HepG2 (cell line): Measurements from ENCODE around the gene CHDH. TPM values are rescaled to one million over a fixed set of nuclear protein-coding genes. Genes with fewer than 3 reads are reported as not detected.

Source experiments
- EEA1 ChIP-seq: sonication (generic); formaldehyde crosslinking; IDR thresholded peaks from 2 replicates; pipeline ENCODE4 v1.5.1; 2020; ENCODE audit warnings: mild to moderate bottlenecking, missing genetic modification reagents, borderline replicate concordance
- FLYWCH1 ChIP-seq: sonication (generic); formaldehyde crosslinking; IDR thresholded peaks from 2 replicates; pipeline ENCODE4 v1.8.1; 2023; ENCODE audit warnings: mild to moderate bottlenecking, missing genetic modification reagents
- POLR2G ChIP-seq: fragments of 200-400 bp; formaldehyde crosslinking; IDR thresholded peaks from 2 replicates; pipeline ENCODE4 v1.6.1; 2018; ENCODE audit warnings: mild to moderate bottlenecking, low read depth, low read length, moderate library complexity
- RBFOX2 ChIP-seq: fragments of 200-400 bp; formaldehyde crosslinking; IDR thresholded peaks from 2 replicates; pipeline ENCODE4 v1.6.1; 2017; ENCODE audit warnings: low read depth, mild to moderate bottlenecking, low read length
- TBX2 ChIP-seq: sonication (generic); formaldehyde crosslinking; IDR thresholded peaks from 2 replicates; pipeline ENCODE4 v1.5.0; 2020; ENCODE audit warnings: missing genetic modification reagents, mild to moderate bottlenecking, borderline replicate concordance
- ZBTB2 ChIP-seq: sonication (generic); formaldehyde crosslinking; IDR thresholded peaks from 2 replicates; pipeline ENCODE4 v1.8.0; 2022; ENCODE audit warnings: low read depth, missing genetic modification reagents
- ZFP91 ChIP-seq: sonication (generic); formaldehyde crosslinking; IDR thresholded peaks from 2 replicates; pipeline ENCODE4 v1.9.0; 2022; ENCODE audit warnings: missing genetic modification reagents, mild to moderate bottlenecking, borderline replicate concordance
- ZNF383 ChIP-seq: sonication (generic); formaldehyde crosslinking; IDR thresholded peaks from 2 replicates; pipeline ENCODE4 v1.4.0; 2020; ENCODE audit warnings: missing genetic modification reagents, mild to moderate bottlenecking, borderline replicate concordance
- ZNF562 ChIP-seq: sonication (generic); formaldehyde crosslinking; IDR thresholded peaks from 2 replicates; pipeline ENCODE4 v1.8.0; 2022; ENCODE audit warnings: missing genetic modification reagents, borderline replicate concordance
- polyA plus RNA-seq, 8 experiments: library from polyadenylated mRNA; depleted of rRNA in 3 of 8; stranded (reverse) in 7 of 8; unstranded in 1 of 8; fragments of >200 nt; fragmentation: Illumina TruSeq in 4 of 8; extraction: Trizol in 4 of 8; gene quantifications; 2 replicates each; pipeline versions ENCODE4 v1.2.1 to v1.2.3, GENCODE V29; 2011 to 2016; ENCODE audit warnings: low read depth in 4 of 8, missing spikeins in 1 of 8, mixed read lengths in 1 of 8; ENCODE audit not compliant: insufficient read depth in 1 of 8
- total RNA-seq, 5 experiments: library from RNA; depleted of rRNA; stranded (reverse); fragments of >200 nt; fragmentation: Illumina TruSeq; extraction: Trizol; gene quantifications; 2 replicates each; pipeline ENCODE4 v1.2.3, GENCODE V29; 2016; ENCODE audit warnings: low read depth in 1 of 5
- TF ChIP-seq, protein P1 (sequence below): sonication (generic); formaldehyde crosslinking; IDR thresholded peaks from 2 replicates; pipeline ENCODE4 v1.5.0; 2020; ENCODE audit warnings: missing genetic modification reagents
- TF ChIP-seq, protein P2 (sequence below): sonication (generic); formaldehyde crosslinking; IDR thresholded peaks from 2 replicates; pipeline ENCODE4 v1.5.0; 2020; ENCODE audit warnings: mild to moderate bottlenecking, missing genetic modification reagents, borderline replicate concordance

Gene CHDH
- total and polyA plus RNA-seq, 2 of the 13 experiments (the other 11 are each of a cell fraction or from before 2014, with no cell fraction given), result 28.1 to 48.9 TPM

GRCh38 chr3:53843195-53844177 is 2.7 kb downstream of the CHDH start (continued):
- TF ChIP-seq ZFP91 (CRISPR knock-in tag) (no peak; the same call in 1 of the 2 replicates), POLR2G (peak; percentile 71), FLYWCH1 (CRISPR knock-in tag) (no peak), TBX2 (CRISPR knock-in tag) (peak; percentile 98), ZNF562 (CRISPR knock-in tag) (no peak), RBFOX2 (peak; percentile 64), ZBTB2 (CRISPR knock-in tag) (no peak), ZNF383 (no peak), EEA1 (CRISPR knock-in tag) (no peak)
- TF ChIP-seq, protein P1, sequence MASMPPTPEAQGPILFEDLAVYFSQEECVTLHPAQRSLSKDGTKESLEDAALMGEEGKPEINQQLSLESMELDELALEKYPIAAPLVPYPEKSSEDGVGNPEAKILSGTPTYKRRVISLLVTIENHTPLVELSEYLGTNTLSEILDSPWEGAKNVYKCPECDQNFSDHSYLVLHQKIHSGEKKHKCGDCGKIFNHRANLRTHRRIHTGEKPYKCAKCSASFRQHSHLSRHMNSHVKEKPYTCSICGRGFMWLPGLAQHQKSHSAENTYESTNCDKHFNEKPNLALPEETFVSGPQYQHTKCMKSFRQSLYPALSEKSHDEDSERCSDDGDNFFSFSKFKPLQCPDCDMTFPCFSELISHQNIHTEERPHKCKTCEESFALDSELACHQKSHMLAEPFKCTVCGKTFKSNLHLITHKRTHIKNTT, result no peak
- TF ChIP-seq, protein P2, sequence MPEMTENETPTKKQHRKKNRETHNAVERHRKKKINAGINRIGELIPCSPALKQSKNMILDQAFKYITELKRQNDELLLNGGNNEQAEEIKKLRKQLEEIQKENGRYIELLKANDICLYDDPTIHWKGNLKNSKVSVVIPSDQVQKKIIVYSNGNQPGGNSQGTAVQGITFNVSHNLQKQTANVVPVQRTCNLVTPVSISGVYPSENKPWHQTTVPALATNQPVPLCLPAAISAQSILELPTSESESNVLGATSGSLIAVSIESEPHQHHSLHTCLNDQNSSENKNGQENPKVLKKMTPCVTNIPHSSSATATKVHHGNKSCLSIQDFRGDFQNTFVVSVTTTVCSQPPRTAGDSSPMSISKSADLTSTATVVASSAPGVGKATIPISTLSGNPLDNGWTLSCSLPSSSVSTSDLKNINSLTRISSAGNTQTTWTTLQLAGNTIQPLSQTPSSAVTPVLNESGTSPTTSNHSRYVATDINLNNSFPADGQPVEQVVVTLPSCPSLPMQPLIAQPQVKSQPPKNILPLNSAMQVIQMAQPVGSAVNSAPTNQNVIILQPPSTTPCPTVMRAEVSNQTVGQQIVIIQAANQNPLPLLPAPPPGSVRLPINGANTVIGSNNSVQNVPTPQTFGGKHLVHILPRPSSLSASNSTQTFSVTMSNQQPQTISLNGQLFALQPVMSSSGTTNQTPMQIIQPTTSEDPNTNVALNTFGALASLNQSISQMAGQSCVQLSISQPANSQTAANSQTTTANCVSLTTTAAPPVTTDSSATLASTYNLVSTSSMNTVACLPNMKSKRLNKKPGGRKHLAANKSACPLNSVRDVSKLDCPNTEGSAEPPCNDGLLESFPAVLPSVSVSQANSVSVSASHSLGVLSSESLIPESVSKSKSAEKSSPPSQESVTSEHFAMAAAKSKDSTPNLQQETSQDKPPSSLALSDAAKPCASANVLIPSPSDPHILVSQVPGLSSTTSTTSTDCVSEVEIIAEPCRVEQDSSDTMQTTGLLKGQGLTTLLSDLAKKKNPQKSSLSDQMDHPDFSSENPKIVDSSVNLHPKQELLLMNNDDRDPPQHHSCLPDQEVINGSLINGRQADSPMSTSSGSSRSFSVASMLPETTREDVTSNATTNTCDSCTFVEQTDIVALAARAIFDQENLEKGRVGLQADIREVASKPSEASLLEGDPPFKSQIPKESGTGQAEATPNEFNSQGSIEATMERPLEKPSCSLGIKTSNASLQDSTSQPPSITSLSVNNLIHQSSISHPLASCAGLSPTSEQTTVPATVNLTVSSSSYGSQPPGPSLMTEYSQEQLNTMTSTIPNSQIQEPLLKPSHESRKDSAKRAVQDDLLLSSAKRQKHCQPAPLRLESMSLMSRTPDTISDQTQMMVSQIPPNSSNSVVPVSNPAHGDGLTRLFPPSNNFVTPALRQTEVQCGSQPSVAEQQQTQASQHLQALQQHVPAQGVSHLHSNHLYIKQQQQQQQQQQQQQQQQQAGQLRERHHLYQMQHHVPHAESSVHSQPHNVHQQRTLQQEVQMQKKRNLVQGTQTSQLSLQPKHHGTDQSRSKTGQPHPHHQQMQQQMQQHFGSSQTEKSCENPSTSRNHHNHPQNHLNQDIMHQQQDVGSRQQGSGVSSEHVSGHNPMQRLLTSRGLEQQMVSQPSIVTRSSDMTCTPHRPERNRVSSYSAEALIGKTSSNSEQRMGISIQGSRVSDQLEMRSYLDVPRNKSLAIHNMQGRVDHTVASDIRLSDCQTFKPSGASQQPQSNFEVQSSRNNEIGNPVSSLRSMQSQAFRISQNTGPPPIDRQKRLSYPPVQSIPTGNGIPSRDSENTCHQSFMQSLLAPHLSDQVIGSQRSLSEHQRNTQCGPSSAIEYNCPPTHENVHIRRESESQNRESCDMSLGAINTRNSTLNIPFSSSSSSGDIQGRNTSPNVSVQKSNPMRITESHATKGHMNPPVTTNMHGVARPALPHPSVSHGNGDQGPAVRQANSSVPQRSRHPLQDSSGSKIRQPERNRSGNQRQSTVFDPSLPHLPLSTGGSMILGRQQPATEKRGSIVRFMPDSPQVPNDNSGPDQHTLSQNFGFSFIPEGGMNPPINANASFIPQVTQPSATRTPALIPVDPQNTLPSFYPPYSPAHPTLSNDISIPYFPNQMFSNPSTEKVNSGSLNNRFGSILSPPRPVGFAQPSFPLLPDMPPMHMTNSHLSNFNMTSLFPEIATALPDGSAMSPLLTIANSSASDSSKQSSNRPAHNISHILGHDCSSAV, result no peak
